IMR-90 (cell line): ENCODE results near the gene TRPM3. TPM values are rescaled to one million over a fixed set of nuclear protein-coding genes. Genes with fewer than 3 reads are reported as not detected.

ENCODE experiments used
- ATAC-seq: fragments of 200-7000 bp; cut with Tn5 transposase; 2 replicates; pipeline ENCODE4 v1.9.1; 2020; ENCODE audit warnings: low read depth, mild to moderate bottlenecking, moderate library complexity
- BruUV-seq: library from RNA; stranded (reverse); fragments of 400-500 nt; replicated peaks from 2 replicates; lab custom pipeline; 2021; lab: Mats Ljungman, UMichigan
- CTCF ChIA-PET: fragments of 300-600 bp; formaldehyde crosslinking; extraction: SDS; loops from one replicate; lab custom pipeline; 2021; ENCODE audit warnings: antibody characterized with exemption; lab: Yijun Ruan, JAX
- POLR2A ChIA-PET: fragments of 300-600 bp; sonication (Branson Sonifier 250); formaldehyde crosslinking; loops from one replicate; lab custom pipeline; 2022; ENCODE audit warnings: antibody characterized with exemption; ENCODE audit not compliant: unreplicated experiment; lab: Charles Lee
- DNase-seq: peaks from one replicate; pipeline ENCODE4 v3.0.0; 2013
- H2AFZ ChIP-seq: replicated peaks from 2 replicates; pipeline ENCODE3; 2013; ENCODE audit warnings: low read length, mild to moderate bottlenecking; ENCODE audit not compliant: poor library complexity
- H2AK5ac ChIP-seq: 2 replicates; pipeline ENCODE4 v1.6.1; 2013; ENCODE audit warnings: low read depth, low read length, inconsistent platforms
- H2AK9ac ChIP-seq: replicated peaks from 2 replicates; pipeline ENCODE3; 2013; ENCODE audit warnings: mild to moderate bottlenecking, low read depth, low read length, moderate library complexity; ENCODE audit not compliant: poor library complexity
- H2BK120ac ChIP-seq: 2 replicates; pipeline ENCODE4 v1.6.1; 2013; ENCODE audit warnings: low read depth, low read length, inconsistent platforms
- H2BK15ac ChIP-seq: 3 replicates; pipeline ENCODE4 v1.6.1; 2013; ENCODE audit warnings: low read depth, low read length, inconsistent platforms
- H2BK20ac ChIP-seq: 2 replicates; pipeline ENCODE4 v1.6.1; 2013; ENCODE audit warnings: low read depth, mild to moderate bottlenecking, inconsistent platforms, low read length, moderate library complexity
- H2BK5ac ChIP-seq: 2 replicates; pipeline ENCODE4 v1.6.1; 2013; ENCODE audit warnings: mild to moderate bottlenecking, low read depth, low read length, inconsistent platforms; ENCODE audit not compliant: poor library complexity, severe bottlenecking
- H3K14ac ChIP-seq: replicated peaks from 2 replicates; pipeline ENCODE4 v1.6.1; 2013; ENCODE audit warnings: low read depth, low read length, inconsistent platforms
- H3K18ac ChIP-seq: 2 replicates; pipeline ENCODE4 v1.6.1; 2013; ENCODE audit warnings: low read depth, low read length, control low read depth
- H3K23ac ChIP-seq: 2 replicates; pipeline ENCODE4 v1.6.1; 2013; ENCODE audit warnings: low read depth, low read length, inconsistent platforms
- H3K27ac ChIP-seq: 2 replicates; pipeline ENCODE4 v1.5.1; 2013; ENCODE audit warnings: mild to moderate bottlenecking, control low read depth, low read length; ENCODE audit not compliant: insufficient read depth
- H3K27me3 ChIP-seq: 2 replicates; pipeline ENCODE4 v1.6.1; 2013; ENCODE audit warnings: low read length; ENCODE audit not compliant: control insufficient read depth, insufficient read depth
- H3K36me3 ChIP-seq: 2 replicates; pipeline ENCODE4 v1.6.1; 2013; ENCODE audit warnings: low read length, mixed read lengths; ENCODE audit not compliant: control insufficient read depth, insufficient read depth
- H3K4ac ChIP-seq: 2 replicates; pipeline ENCODE4 v1.6.1; 2013; ENCODE audit warnings: low read depth, low read length, inconsistent platforms
- H3K4me1 ChIP-seq: 2 replicates; pipeline ENCODE4 v1.6.1; 2013; ENCODE audit warnings: low read length, mixed read lengths; ENCODE audit not compliant: control insufficient read depth, insufficient read depth
- H3K4me2 ChIP-seq: 2 replicates; pipeline ENCODE4 v1.6.1; 2013; ENCODE audit warnings: low read depth, mild to moderate bottlenecking, control low read depth, low read length, moderate library complexity
- H3K4me3 ChIP-seq: 2 replicates; pipeline ENCODE4 v1.5.1; 2013; ENCODE audit warnings: low read depth, mild to moderate bottlenecking, control low read depth, low read length, moderate library complexity; ENCODE audit not compliant: insufficient read depth
- H3K56ac ChIP-seq: 2 replicates; pipeline ENCODE4 v1.6.1; 2013; ENCODE audit warnings: low read length, inconsistent platforms; ENCODE audit not compliant: insufficient read depth; ENCODE audit errors: extremely low read depth
- H3K79me1 ChIP-seq, 2 experiments: 2 replicates each; pipeline ENCODE4 v1.6.1; 2013; ENCODE audit warnings: low read length in 2 of 2, inconsistent platforms in 1 of 2, low read depth in 1 of 2
- H3K9ac ChIP-seq: 2 replicates; pipeline ENCODE4 v1.6.1; 2013; ENCODE audit warnings: low read depth, low read length, control low read depth
- H3K9me1 ChIP-seq: 2 replicates; pipeline ENCODE4 v1.6.1; 2013; ENCODE audit warnings: low read length, inconsistent platforms; ENCODE audit not compliant: insufficient read depth
- H3K9me3 ChIP-seq: 2 replicates; pipeline ENCODE4 v1.6.1; 2013; ENCODE audit warnings: low read length; ENCODE audit not compliant: control insufficient read depth, insufficient read depth
- H4K20me1 ChIP-seq: 2 replicates; pipeline ENCODE4 v1.6.1; 2013; ENCODE audit warnings: low read length, inconsistent platforms; ENCODE audit not compliant: insufficient read depth
- H4K5ac ChIP-seq: 2 replicates; pipeline ENCODE4 v1.6.1; 2013; ENCODE audit warnings: mild to moderate bottlenecking, low read depth, low read length, control low read depth
- H4K8ac ChIP-seq, 2 experiments: 2 replicates each; pipeline ENCODE4 v1.6.1; 2013; ENCODE audit warnings: low read depth in 2 of 2, low read length in 2 of 2, control low read depth in 1 of 2, inconsistent platforms in 1 of 2
- H4K91ac ChIP-seq: 2 replicates; pipeline ENCODE4 v1.6.1; 2013; ENCODE audit warnings: low read depth, low read length, inconsistent platforms; ENCODE audit not compliant: insufficient read depth
- BHLHE40 ChIP-seq: fragments of 150-350 bp; IDR thresholded peaks from 2 replicates; pipeline ENCODE4 v1.6.1; 2016; ENCODE audit warnings: mild to moderate bottlenecking, low read depth, low read length
- CEBPB ChIP-seq: IDR thresholded peaks from 2 replicates; pipeline ENCODE4 v1.6.1; 2012; ENCODE audit warnings: low read depth, low read length, improper control_type of control experiment
- ELK1 ChIP-seq: fragments of 150-350 bp; IDR thresholded peaks from 2 replicates; pipeline ENCODE4 v1.6.1; 2016; ENCODE audit warnings: low read depth, mild to moderate bottlenecking, low read length, moderate library complexity, borderline replicate concordance
- FOS ChIP-seq: fragments of 150-350 bp; IDR thresholded peaks from 2 replicates; pipeline ENCODE4 v1.6.1; 2016; ENCODE audit warnings: low read depth, low read length
- MXI1 ChIP-seq: IDR thresholded peaks from 2 replicates; pipeline ENCODE4 v1.6.1; 2012; ENCODE audit warnings: low read depth, mild to moderate bottlenecking, low read length, moderate library complexity, borderline replicate concordance
- NFE2L2 ChIP-seq: fragments of 150-350 bp; IDR thresholded peaks from 2 replicates; pipeline ENCODE4 v1.6.1; 2016; ENCODE audit warnings: low read depth, mild to moderate bottlenecking, low read length
- POLR2A ChIP-seq: IDR thresholded peaks from 2 replicates; pipeline ENCODE4 v1.6.1; 2012; ENCODE audit warnings: mild to moderate bottlenecking, low read depth, low read length
- RAD21 ChIP-seq: IDR thresholded peaks from 2 replicates; pipeline ENCODE4 v1.6.1; 2012; ENCODE audit warnings: low read length, improper control_type of control experiment
- USF2 ChIP-seq: fragments of 150-350 bp; IDR thresholded peaks from 2 replicates; pipeline ENCODE4 v1.6.1; 2017; ENCODE audit warnings: mild to moderate bottlenecking, antibody characterized with exemption, low read length, low read depth
- WGBS, 2 experiments: methylation state at CpG; one replicate each; pipeline versions ENCODE4 v1.1.5 to v1.1.7; 2013; ENCODE audit warnings: missing lambda C conversion rate in 2 of 2; ENCODE audit not compliant: insufficient read length in 1 of 2; ENCODE audit errors: extremely low coverage in 2 of 2; 5-methylcytosine and 5-hydroxymethylcytosine counted together
- dilution Hi-C: fragments of 300-500 bp; cut with HindIII; formaldehyde crosslinking; loops from one replicate; pipeline ENCODE4 v1.14.3; 2018; ENCODE audit warnings: low sequenced_read_pairs; ENCODE audit not compliant: unreplicated experiment
- in situ Hi-C: fragments of 300-500 bp; cut with MboI; formaldehyde crosslinking; loops from 3 replicates; pipeline ENCODE4 v1.14.3; 2019; ENCODE audit warnings: low sequenced_read_pairs, inconsistent platforms, mixed read lengths
- intact Hi-C: fragments of 100-400 bp; cut with micrococcal nuclease; formaldehyde crosslinking; loops from 2 replicates; pipeline ENCODE4 v1.10.0; 2022
- polyA plus RNA-seq, 3 experiments: library from polyadenylated mRNA; depleted of rRNA; stranded (reverse); fragments of >200 nt; gene quantifications; 2 replicates each; pipeline ENCODE4 v1.2.3, GENCODE V29; 2012; ENCODE audit warnings: low replicate concordance in 1 of 3
- total RNA-seq: library from RNA; depleted of rRNA; stranded (reverse); fragments of >200 nt; gene quantifications from 2 replicates; pipeline ENCODE4 v1.2.3, GENCODE V29; 2012

The TRPM3 gene
- total and polyA plus RNA-seq, 2 of the 4 experiments (the other 2 are of a cell fraction) = not detected

- no TSS peak for BruUV-seq
- no peak overlapping the region for H2AK9ac ChIP-seq
- no peak overlapping the region for H4K91ac ChIP-seq
- intact Hi-C loops = no loop called here
- DNase-seq (no peak), ATAC-seq (no peak)
- CTCF ChIA-PET = no interaction called here
- no peak overlapping the region for H3K23ac ChIP-seq
- H4K5ac ChIP-seq = no peak overlapping the region
- H3K27me3 ChIP-seq = no peaks in the 10 kb centered on the region; the same call in 1 of the 2 replicates
- no peak overlapping the region for H2BK15ac ChIP-seq
- H3K4ac ChIP-seq = no peak overlapping the region
- WGBS, 2 experiments = no CpG with 5 or more reads among the region's 4 CpGs
- dilution Hi-C loops = no loop called here
- no peaks in the 10 kb centered on the region for H3K79me1 ChIP-seq
- no peak overlapping the region for H3K27ac ChIP-seq
- H2BK120ac ChIP-seq = no peak overlapping the region
- H3K9me3 ChIP-seq = no peaks in the 10 kb centered on the region
- no peak overlapping the region for H3K4me2 ChIP-seq
- POLR2A ChIA-PET = no interaction called here
- no peak overlapping the region for H3K4me3 ChIP-seq
- no peaks in the 10 kb centered on the region for H3K9me1 ChIP-seq
- H3K4me1 ChIP-seq = no peaks in the 10 kb centered on the region
- in situ Hi-C loops = no loop called here
- H3K56ac ChIP-seq = no peak overlapping the region
- H3K18ac ChIP-seq = no peak overlapping the region
- no peak overlapping the region for H2AK5ac ChIP-seq
- H4K20me1 ChIP-seq = no peaks in the 10 kb centered on the region
- no peak overlapping the region for H2AFZ ChIP-seq
- no peak for TF ChIP-seq ELK1
- TF ChIP-seq MXI1 = no peak
- TF ChIP-seq NFE2L2 = no peak
- no peak for TF ChIP-seq FOS
- no peak for TF ChIP-seq RAD21
- no peak for TF ChIP-seq CEBPB
- no peak for TF ChIP-seq POLR2A
- TF ChIP-seq BHLHE40 = no peak
- no peak for TF ChIP-seq USF2
- H3K36me3 ChIP-seq = no peaks in the 10 kb centered on the region
- no peak overlapping the region for H3K9ac ChIP-seq
- H4K8ac ChIP-seq = no peak overlapping the region
- H3K14ac ChIP-seq = no peak overlapping the region
- H2BK20ac ChIP-seq = no peak overlapping the region
- H2BK5ac ChIP-seq = no peak overlapping the region
Measured at GRCh38 chr9:71052287-71052686, 69.1 kb downstream of the TRPM3 start.
